H9 (cell line): ENCODE results near the gene PRRG3. TPM values are rescaled to one million over a fixed set of nuclear protein-coding genes. Genes with fewer than 3 reads are reported as not detected.

Experiments
- DNase-seq: peaks from one replicate; pipeline ENCODE4 v3.0.0-alpha.2; 2017
- H2AFZ ChIP-seq: one replicate; pipeline ENCODE4 v1.6.1; 2013; ENCODE audit warnings: mild to moderate bottlenecking, low read length, control low read depth, moderate library complexity
- H2AK5ac ChIP-seq: 2 replicates; pipeline ENCODE4 v1.6.1; 2013; ENCODE audit warnings: low read length, control low read depth, mixed read lengths; ENCODE audit not compliant: insufficient read length
- H2BK120ac ChIP-seq: one replicate; pipeline ENCODE4 v1.6.1; 2013; ENCODE audit warnings: low read depth, mild to moderate bottlenecking, low read length, control low read depth, inconsistent platforms; ENCODE audit not compliant: poor library complexity, severe bottlenecking
- H2BK12ac ChIP-seq: 2 replicates; pipeline ENCODE4 v1.6.1; 2013; ENCODE audit warnings: low read length, control low read depth, mixed read lengths, low read depth; ENCODE audit not compliant: insufficient read length
- H2BK15ac ChIP-seq: 2 replicates; pipeline ENCODE4 v1.6.1; 2013; ENCODE audit warnings: low read depth, low read length, control low read depth
- H2BK20ac ChIP-seq: one replicate; pipeline ENCODE4 v1.6.1; 2013; ENCODE audit warnings: low read depth, mild to moderate bottlenecking, low read length, control low read depth, inconsistent platforms; ENCODE audit not compliant: poor library complexity, severe bottlenecking
- H2BK5ac ChIP-seq: 2 replicates; pipeline ENCODE4 v1.6.1; 2013; ENCODE audit warnings: low read length, control low read depth, mixed read lengths; ENCODE audit not compliant: insufficient read length
- H3K14ac ChIP-seq: 2 replicates; pipeline ENCODE4 v1.6.1; 2013; ENCODE audit warnings: low read length, control low read depth; ENCODE audit not compliant: insufficient read depth
- H3K18ac ChIP-seq: 2 replicates; pipeline ENCODE4 v1.6.1; 2013; ENCODE audit warnings: low read depth, mild to moderate bottlenecking, mixed read lengths, low read length, control low read depth; ENCODE audit not compliant: insufficient read length
- H3K23ac ChIP-seq: 2 replicates; pipeline ENCODE4 v1.6.1; 2013; ENCODE audit warnings: low read length, control low read depth, mixed read lengths, low read depth; ENCODE audit not compliant: insufficient read length
- H3K23me2 ChIP-seq: 2 replicates; pipeline ENCODE4 v1.6.1; 2013; ENCODE audit warnings: low read depth, mild to moderate bottlenecking, mixed read lengths, low read length, control low read depth; ENCODE audit not compliant: insufficient read length, poor library complexity, severe bottlenecking
- H3K27ac ChIP-seq: 2 replicates; pipeline ENCODE4 v1.5.1; 2013; ENCODE audit warnings: low read length, control low read depth, mixed read lengths, low read depth; ENCODE audit not compliant: insufficient read length
- H3K27me3 ChIP-seq: 2 replicates; pipeline ENCODE4 v1.6.1; 2013; ENCODE audit warnings: low read length, control low read depth, inconsistent platforms; ENCODE audit not compliant: insufficient read depth
- H3K4ac ChIP-seq: 2 replicates; pipeline ENCODE4 v1.6.1; 2013; ENCODE audit warnings: low read depth, mild to moderate bottlenecking, control low read depth, inconsistent platforms, low read length, moderate library complexity
- H3K4me1 ChIP-seq: 2 replicates; pipeline ENCODE4 v1.6.1; 2013; ENCODE audit warnings: low read length, control low read depth, inconsistent platforms; ENCODE audit not compliant: insufficient read depth
- H3K4me2 ChIP-seq: 2 replicates; pipeline ENCODE4 v1.6.1; 2013; ENCODE audit warnings: low read length, control low read depth, mixed read lengths; ENCODE audit not compliant: insufficient read length, insufficient read depth
- H3K56ac ChIP-seq: 2 replicates; pipeline ENCODE4 v1.6.1; 2013; ENCODE audit warnings: low read depth, mild to moderate bottlenecking, mixed read lengths, low read length, control low read depth; ENCODE audit not compliant: insufficient read length
- H3K79me1 ChIP-seq: 2 replicates; pipeline ENCODE4 v1.6.1; 2013; ENCODE audit warnings: low read depth, mild to moderate bottlenecking, moderate library complexity, low read length, control low read depth, inconsistent platforms; ENCODE audit not compliant: insufficient read depth, poor library complexity, severe bottlenecking
- H3K79me2 ChIP-seq: 2 replicates; pipeline ENCODE4 v1.6.1; 2013; ENCODE audit warnings: low read length, control low read depth, inconsistent platforms; ENCODE audit not compliant: insufficient read depth
- H3K9ac ChIP-seq: 2 replicates; pipeline ENCODE4 v1.6.1; 2013; ENCODE audit warnings: low read length, control low read depth, mixed read lengths; ENCODE audit not compliant: insufficient read length; ENCODE audit errors: extremely low read depth
- H3K9me3 ChIP-seq: one replicate; pipeline ENCODE4 v1.6.1; 2013; ENCODE audit warnings: low read depth, low read length, inconsistent platforms; ENCODE audit not compliant: control insufficient read depth
- H3T11ph ChIP-seq: one replicate; pipeline ENCODE4 v1.6.1; 2013; ENCODE audit warnings: mild to moderate bottlenecking, low read length, control low read depth, inconsistent platforms
- H4K20me1 ChIP-seq: one replicate; pipeline ENCODE4 v1.6.1; 2013; ENCODE audit not compliant: control insufficient read depth, insufficient read length, insufficient read depth
- H4K5ac ChIP-seq: 2 replicates; pipeline ENCODE4 v1.6.1; 2013; ENCODE audit warnings: low read depth, mild to moderate bottlenecking, mixed read lengths, low read length, control low read depth; ENCODE audit not compliant: insufficient read length
- H4K8ac ChIP-seq: replicated peaks from 2 replicates; pipeline ENCODE4 v1.6.1; 2013; ENCODE audit warnings: low read length, control low read depth, mixed read lengths, low read depth; ENCODE audit not compliant: insufficient read length
- H4K91ac ChIP-seq: 2 replicates; pipeline ENCODE4 v1.6.1; 2013; ENCODE audit warnings: low read depth, mild to moderate bottlenecking, moderate library complexity, mixed read lengths, low read length, control low read depth; ENCODE audit not compliant: insufficient read length
- H3K27ac Mint-ChIP-seq, 3 experiments: 2 replicates in 2 of 3; 3 replicates in 1 of 3; pipeline ENCODE4 v1.8.0; 2020 to 2021; ENCODE audit warnings: mixed read lengths in 3 of 3, mild to moderate bottlenecking in 1 of 3, moderate library complexity in 1 of 3
- H3K27me3 Mint-ChIP-seq: 2 replicates; pipeline ENCODE4 v1.8.0; 2021; ENCODE audit warnings: low read depth, mild to moderate bottlenecking, moderate library complexity, mixed read lengths
- H3K36me3 Mint-ChIP-seq, 3 experiments: 2 replicates in 2 of 3; 3 replicates in 1 of 3; pipeline ENCODE4 v1.8.0; 2020 to 2021; ENCODE audit warnings: low read depth in 3 of 3, mixed read lengths in 3 of 3; ENCODE audit not compliant: insufficient read depth in 1 of 3
- H3K4me1 Mint-ChIP-seq, 2 experiments: 2 replicates each; pipeline ENCODE4 v1.8.0; 2020; ENCODE audit warnings: mixed read lengths in 2 of 2
- H3K4me3 Mint-ChIP-seq, 2 experiments: 2 replicates in 1 of 2; 3 replicates in 1 of 2; pipeline ENCODE4 v1.8.0; 2020 to 2021; ENCODE audit warnings: mild to moderate bottlenecking in 2 of 2, mixed read lengths in 2 of 2, moderate library complexity in 1 of 2
- H3K9me3 Mint-ChIP-seq, 2 experiments: 2 replicates in 1 of 2; 3 replicates in 1 of 2; pipeline ENCODE4 v1.8.0; 2020; ENCODE audit warnings: mild to moderate bottlenecking in 2 of 2, mixed read lengths in 2 of 2, moderate library complexity in 1 of 2
- WGBS: extraction: QIAGEN DNeasy Blood & Tissue Kit; methylation state at CpG from one replicate; pipeline ENCODE4 v1.1.7; 2013; ENCODE audit warnings: missing lambda C conversion rate, low lambda C conversion rate, mixed read lengths; ENCODE audit not compliant: insufficient read length; ENCODE audit errors: extremely low coverage; 5-methylcytosine and 5-hydroxymethylcytosine counted together
- total RNA-seq: library from RNA; stranded (reverse); gene quantifications from 2 replicates; pipeline ENCODE4 v1.2.1, GENCODE V29; 2021
- TF ChIP-seq, protein P1 (sequence below): fragments of 200-600 bp; sonication (generic); conservative IDR thresholded peaks from 3 replicates; pipeline ENCODE4 v1.8.0; 2021; ENCODE audit warnings: antibody characterized with exemption, mild to moderate bottlenecking

Gene PRRG3
- total RNA-seq, 1 experiment from 2014 or later, result 4.9 TPM

DNA sequence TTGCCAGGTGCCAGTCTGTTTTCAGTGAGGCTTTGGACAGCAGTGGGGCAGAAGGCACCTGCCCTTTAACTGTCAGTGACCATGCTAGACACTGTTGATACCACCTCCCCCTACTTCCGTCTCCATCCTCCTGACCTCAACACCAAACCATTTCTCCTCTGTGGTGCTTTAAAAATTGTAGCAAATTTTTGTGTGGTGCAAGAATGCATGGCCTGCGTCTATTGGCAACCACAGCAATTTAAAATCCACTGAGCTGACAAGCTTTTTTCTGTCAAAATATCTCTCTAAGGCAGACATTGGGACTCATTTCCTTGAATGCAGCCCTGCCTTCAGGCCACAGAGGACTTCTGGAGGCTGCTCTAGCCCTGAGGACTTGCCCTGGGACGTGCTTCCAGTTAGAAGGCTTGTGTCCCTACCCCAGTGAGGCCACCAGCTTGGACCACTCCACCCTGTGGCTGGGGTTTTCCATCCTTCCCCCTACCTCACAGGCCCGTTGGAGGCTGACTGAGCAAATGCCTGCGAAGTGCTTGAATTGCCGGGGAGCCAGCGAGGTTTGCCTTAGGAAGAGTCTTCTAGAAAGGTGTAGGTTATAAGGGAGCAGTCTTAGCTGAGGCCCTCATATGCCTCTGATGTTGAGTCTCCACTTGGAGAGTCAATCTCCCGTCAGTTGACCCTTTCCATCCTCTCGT lies 6.9 kb downstream of the PRRG3 start:
- Histone ChIP-seq H3K4me1 (no peaks in the 10 kb centered on the region; the same call in 1 of the 2 replicates), H3K4ac (no peak overlapping the region), H2BK120ac (no peak overlapping the region), H3K4me2 (no peak overlapping the region), H3K27ac (no peak overlapping the region), H2BK12ac (no peak overlapping the region), H3T11ph (no peak overlapping the region), H2AK5ac (no peak overlapping the region), H3K56ac (no peak overlapping the region), H3K14ac (no peak overlapping the region), H4K91ac (no peak overlapping the region), H3K79me1 (no peaks in the 10 kb centered on the region), H3K9ac (no peak overlapping the region), H2BK5ac (no peak overlapping the region), H2BK20ac (no peak overlapping the region), H3K27me3 (no peaks in the 10 kb centered on the region), H2BK15ac (no peak overlapping the region), H2AFZ (no peak overlapping the region), H3K9me3 (peaks cover 61% of the 10 kb centered on the region), H4K8ac (no peak overlapping the region), H3K23ac (no peak overlapping the region), H3K79me2 (no peaks in the 10 kb centered on the region), H3K18ac (no peak overlapping the region), H4K20me1 (no peaks in the 10 kb centered on the region), H4K5ac (no peak overlapping the region), H3K23me2 (no peaks in the 10 kb centered on the region)
- Mint-ChIP-seq H3K36me3 (peaks cover 0 to 1% (median 0%) of the 10 kb centered on the region in 3 experiments; a peak in 2 of 7 replicates), H3K27ac (no peak overlapping the region), H3K9me3 (peaks cover 68 to 73% of the 10 kb centered on the region in 2 experiments), H3K4me1 (peaks cover 2 to 3% of the 10 kb centered on the region in 2 experiments; a peak in 2 of 4 replicates), H3K27me3 (peaks cover 5% of the 10 kb centered on the region), H3K4me3 (no peak overlapping the region)
- no CpG with 5 or more reads among the region's 9 CpGs for WGBS
- DNase-seq, result no peak
- TF ChIP-seq, protein P1, sequence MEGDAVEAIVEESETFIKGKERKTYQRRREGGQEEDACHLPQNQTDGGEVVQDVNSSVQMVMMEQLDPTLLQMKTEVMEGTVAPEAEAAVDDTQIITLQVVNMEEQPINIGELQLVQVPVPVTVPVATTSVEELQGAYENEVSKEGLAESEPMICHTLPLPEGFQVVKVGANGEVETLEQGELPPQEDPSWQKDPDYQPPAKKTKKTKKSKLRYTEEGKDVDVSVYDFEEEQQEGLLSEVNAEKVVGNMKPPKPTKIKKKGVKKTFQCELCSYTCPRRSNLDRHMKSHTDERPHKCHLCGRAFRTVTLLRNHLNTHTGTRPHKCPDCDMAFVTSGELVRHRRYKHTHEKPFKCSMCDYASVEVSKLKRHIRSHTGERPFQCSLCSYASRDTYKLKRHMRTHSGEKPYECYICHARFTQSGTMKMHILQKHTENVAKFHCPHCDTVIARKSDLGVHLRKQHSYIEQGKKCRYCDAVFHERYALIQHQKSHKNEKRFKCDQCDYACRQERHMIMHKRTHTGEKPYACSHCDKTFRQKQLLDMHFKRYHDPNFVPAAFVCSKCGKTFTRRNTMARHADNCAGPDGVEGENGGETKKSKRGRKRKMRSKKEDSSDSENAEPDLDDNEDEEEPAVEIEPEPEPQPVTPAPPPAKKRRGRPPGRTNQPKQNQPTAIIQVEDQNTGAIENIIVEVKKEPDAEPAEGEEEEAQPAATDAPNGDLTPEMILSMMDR, result no peak
